Nucleus accumbens (tissue), 56 donors: Measurements from ENCODE around the gene LMX1B.

Experiments
- DNase-seq, 56 donors: peaks; one replicate each; lab custom pipeline; 2025; lab: John Stamatoyannopoulos, UW

The LMX1B gene

DNA sequence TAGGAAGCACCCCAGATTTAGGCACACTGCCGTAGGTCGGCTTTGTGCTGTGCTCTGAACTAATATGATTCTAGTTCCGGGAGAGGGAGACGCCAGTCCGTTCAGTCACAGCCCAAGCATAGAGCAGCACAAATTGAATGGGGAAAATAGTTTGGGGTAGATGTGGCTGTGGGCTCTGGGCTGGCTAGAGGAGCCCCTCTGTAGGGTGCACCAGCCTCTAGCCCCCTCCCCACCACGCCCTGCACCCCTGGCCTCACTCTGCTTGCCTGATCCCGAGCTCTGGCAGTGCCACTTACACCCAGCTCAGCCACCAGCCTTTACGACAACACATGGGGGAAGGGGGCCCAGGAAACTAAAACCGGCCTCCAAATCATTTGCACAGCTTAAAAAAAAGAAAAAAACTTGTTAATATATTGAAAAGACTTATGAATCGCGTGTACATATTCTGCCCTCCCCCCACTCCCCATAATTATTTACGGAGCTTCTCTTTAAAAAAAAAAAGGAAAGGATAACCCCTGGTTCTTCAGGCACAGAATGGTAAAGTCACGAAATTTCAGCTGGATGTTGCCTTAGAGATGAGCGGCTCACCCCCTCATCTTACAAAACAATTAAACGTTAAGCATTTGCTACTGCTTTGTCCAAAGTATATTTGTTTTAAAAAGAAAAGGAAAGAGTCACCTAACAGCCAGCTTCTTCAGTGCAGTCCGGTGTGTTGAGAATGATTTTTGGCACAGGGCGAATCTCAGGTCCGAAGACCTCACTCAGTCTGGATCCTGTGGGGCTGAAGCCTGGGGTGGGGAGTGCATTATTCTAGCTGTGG is 3.5 kb downstream of the LMX1B start:
- no peak for DNase-seq

- DNase-seq: no peak
Observed at GRCh38 chr9:126617823-126618165, 4.1 kb downstream of the LMX1B start.

GRCh38 chr9:126618190-126618584 is 4.5 kb downstream of the LMX1B start:
- DNase-seq: no peak

- no peak for DNase-seq
Observed at GRCh38 chr9:126618585-126619360, 5.0 kb downstream of the LMX1B start.

DNA sequence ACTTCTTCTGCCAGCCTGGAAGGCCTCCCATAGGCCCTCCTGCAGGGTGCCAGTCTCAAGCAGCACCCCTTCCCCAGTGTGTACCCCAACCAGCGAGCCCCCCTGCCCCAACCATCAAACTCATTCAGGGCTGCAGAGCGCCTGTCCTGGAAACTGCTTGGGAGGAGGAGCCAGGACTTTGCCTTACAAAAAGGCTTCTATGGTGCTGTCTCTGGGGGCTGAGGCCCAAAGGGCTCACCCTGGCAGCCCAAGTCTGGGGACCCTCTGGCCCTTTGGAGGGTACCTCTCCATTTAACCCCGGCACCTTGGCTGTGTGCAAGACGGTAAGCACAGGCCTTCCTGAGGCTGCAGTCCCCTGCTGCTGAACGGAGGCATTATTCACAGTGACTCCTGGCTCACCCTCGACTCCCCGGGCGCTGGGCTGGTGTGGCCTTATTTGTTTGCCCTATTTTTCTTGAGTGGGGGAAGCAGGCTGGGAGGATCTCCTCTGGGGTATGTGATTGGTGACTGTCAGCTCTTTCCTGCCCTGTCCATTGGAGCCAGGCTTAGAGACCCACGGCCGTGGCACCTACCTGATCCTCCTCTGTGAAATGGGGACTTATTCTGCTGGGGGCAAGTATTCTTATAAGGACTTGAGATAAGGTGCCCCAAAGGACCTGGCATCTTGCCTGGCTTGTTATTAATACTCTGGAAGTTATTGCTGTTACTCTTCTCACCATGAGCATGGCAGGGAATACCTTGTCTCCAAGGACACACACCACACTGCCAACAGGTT is 5.8 kb downstream of the LMX1B start:
- no peak for DNase-seq

DNA sequence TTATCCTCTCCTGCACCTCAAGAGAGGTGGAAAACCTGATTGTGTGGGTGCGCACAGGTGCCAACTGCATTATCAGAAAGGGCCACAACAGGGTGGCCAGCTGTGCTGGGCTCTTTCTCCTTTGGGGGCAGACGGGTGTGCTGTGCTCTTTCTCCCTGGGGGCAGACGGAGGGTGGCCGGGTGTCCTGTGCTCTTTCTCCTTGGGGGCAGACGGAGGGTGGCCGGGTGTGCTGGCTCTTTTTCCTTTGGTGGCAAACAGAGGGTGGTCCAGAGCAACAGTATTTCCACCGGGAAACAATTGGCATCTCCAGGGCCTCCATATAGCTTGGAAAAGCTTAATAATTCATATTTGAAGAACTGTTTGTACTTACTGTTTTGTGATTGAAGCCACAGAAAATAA is 6.8 kb downstream of the LMX1B start:
- no peak for DNase-seq

DNA sequence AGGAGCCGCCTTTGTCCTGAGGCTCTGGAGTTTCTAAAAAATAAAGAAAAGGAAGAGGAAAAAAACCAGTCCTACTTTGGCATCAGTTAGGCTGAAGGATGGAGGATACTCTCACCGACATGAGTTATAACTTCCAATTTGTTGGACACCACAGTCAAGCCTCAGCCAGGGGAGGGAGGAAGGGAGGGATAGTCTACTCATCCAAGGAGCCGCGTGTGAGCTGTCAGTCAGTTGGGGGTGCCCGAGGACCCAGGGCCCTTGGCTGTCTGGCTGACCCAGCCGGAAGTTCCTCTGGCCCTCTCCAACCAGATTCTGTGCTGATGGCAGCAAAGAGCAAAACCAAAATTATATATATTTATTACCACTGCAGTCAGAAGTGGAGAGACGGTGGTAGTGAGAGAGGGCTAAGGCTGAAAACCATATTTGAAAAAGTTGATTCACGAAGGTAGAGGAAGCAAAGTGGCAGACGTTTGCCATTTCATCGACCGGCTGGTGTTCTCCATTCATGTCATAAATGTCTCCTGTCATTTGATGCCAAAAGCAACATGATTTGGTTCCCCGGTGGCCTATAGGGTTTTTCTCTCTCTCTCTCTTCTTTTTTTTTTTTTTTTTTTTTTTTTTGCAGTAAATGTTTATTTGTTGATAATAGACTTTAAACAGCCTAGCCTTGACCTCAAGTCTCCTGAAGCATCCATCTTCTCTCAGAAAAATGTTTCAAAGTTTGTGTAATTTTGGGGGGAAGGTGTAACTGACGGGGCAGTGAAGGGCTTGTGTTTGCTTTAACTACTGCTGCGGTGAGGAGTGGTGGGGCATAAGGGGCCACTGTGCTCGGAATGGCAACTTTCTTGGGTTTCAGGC is 7.6 kb downstream of the LMX1B start:
- no peak for DNase-seq

DNA sequence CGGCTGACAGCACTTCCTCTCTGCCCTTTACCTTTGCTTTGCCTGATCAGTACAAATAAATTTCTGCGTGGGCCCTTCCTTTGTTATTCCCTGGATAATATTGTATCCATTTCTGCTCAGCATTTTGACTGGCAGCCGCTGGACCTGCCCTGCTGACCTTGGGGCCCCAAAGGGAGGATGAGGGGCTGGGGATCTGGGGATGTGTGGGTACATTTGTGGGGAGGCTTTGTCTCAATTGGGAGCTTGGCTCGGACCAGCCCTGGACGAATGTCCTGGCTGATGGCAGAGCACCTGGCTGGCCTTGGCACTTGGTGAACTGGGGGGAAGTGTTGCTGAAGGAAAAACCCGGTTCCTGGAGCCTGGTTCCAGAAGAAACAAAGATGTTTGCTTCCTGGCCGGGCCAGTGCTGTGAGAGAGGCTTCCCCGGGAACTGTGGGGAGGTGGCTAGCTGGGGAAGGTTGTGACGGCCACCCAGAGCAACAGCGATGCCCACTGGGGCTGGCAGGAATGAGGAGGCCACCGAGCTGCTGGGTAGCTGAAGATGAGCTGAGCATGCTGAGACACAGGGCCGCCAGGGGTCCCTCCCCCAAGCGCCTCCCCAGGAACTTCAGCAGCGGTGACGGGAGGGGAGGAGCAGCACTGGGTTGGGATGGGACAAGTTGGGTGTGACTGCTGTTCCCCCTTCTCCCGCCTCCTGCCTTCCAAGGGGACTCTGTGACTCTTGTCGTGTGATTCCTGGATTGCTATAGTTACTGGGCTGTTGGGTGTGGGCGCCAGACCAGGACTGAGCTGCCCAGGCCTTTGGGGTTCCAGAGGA is 8.4 kb downstream of the LMX1B start:
- no peak for DNase-seq

- DNase-seq: no peak
Observed at GRCh38 chr9:126623314-126623666, 9.6 kb downstream of the LMX1B start.

- DNase-seq: no peak
Observed at GRCh38 chr9:126623667-126624478, 10.1 kb downstream of the LMX1B start.

DNA sequence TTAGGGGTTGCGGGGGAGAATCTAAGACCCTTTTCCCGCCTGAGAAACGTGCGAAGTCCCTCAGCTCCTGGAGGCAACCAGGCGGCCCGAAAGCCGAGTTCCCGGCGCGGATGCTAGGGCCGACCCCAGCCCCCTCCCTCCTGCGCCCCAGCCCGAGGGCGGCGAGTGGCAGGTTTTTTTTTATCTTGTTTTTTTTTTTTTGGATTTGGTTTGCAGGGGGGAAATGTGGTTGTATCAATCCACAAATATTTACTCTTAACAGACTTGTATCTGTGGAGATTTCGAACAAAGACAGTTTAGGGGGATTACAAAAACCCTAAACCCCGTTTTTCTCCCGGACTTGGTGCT is 10.7 kb downstream of the LMX1B start:
- no peak for DNase-seq

- DNase-seq: no peak
Observed at GRCh38 chr9:126624912-126625311, 11.2 kb downstream of the LMX1B start.

- no peak for DNase-seq
Observed at GRCh38 chr9:126625329-126626126, 11.8 kb downstream of the LMX1B start.

GRCh38 chr9:126626127-126626925 is 12.6 kb downstream of the LMX1B start:
- DNase-seq: no peak

GRCh38 chr9:126626926-126627233 is 13.2 kb downstream of the LMX1B start:
- DNase-seq: no peak

DNA sequence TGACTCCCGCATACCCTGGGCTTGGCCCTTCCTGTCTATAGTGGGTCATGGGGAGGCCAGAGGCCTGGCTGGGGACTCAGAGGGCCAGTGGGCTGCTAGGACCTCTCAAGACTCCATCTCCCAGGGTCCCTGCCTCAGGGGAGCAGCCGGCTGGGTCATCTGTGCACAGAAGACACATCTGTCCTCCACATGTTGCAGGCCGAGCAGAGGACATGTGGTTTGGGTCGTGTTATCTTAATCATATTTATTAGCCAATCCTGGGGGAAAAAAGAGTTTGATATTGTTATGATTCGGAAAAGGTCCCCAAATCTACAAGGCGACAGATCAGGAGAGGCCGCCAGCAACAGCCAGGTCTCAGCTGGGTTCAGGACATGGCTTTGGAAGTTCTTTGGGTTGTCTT is 14.4 kb downstream of the LMX1B start:
- DNase-seq: no peak

DNA sequence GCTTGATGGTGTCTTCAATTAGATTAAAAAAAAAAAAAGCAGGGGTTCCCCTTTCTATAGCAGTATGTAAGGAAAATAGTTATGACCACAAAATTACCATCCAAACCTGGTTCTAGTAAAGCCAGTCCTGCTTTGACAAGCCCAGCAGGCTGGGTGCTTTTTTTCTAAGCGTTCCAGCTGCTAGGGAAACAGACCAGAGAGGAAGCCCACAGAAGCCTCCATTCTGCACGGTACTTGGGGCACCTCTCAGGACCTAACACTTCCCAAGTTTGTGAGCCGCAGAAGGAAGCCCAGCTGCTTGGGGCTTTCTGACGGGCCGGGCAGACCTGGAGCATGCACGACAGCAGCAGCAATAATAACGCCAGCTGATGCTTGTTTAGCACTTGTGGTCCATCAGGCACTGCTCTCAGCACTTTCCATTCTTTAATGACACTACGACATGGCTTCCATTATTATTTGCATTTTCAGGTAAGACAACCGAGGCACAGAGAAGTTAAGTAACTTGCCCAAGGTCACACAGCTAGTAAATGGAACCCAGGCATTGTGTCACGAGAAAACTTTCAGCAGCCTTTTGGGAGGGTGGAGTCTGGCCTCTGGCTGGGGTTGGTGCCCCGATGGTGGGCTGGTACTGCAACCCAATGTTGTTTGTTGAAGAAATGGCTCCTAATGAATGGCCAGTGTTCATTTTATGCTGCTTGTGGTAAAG is 15.4 kb downstream of the LMX1B start:
- DNase-seq: no peak
